ENCODE results near the gene SORCS2. TPM values are rescaled to one million over a fixed set of nuclear protein-coding genes. Genes with fewer than 3 reads are reported as not detected.

Gene SORCS2
- total RNA-seq, 1 donor, result 0.27 TPM

GRCh38 chr4:7632341-7632740, 440.0 kb downstream of the SORCS2 start:
- no peak for DNase-seq (ENCODE audit: low read depth)
- TF ChIP-seq CTCF (IDR thresholded peaks at IDR 0.05; ENCODE audit: insufficient read depth, low read length), result no peak
- H3K4me3 ChIP-seq (ENCODE audit: low read depth, low read length), result no peak overlapping the region

- no peak overlapping the region for H3K4me3 ChIP-seq (ENCODE audit: low read depth, low read length)
- no peak for TF ChIP-seq CTCF (IDR thresholded peaks at IDR 0.05; ENCODE audit: insufficient read depth, low read length)
- DNase-seq (ENCODE audit: low read depth), result no peak
Measured at GRCh38 chr4:7632971-7633370, 440.6 kb downstream of the SORCS2 start.

GRCh38 chr4:7634661-7635251, 442.4 kb downstream of the SORCS2 start:
- no peak overlapping the region for H3K4me3 ChIP-seq (ENCODE audit: low read depth, low read length)
- TF ChIP-seq CTCF (IDR thresholded peaks at IDR 0.05; ENCODE audit: insufficient read depth, low read length), result no peak
- DNase-seq (ENCODE audit: low read depth), result no peak

- no peak for TF ChIP-seq CTCF (IDR thresholded peaks at IDR 0.05; ENCODE audit: insufficient read depth, low read length)
- no peak for DNase-seq (ENCODE audit: low read depth)
Measured at GRCh38 chr4:7635445-7636239, 443.3 kb downstream of the SORCS2 start.

GRCh38 chr4:7636240-7636508, 443.8 kb downstream of the SORCS2 start:
- TF ChIP-seq CTCF (IDR thresholded peaks at IDR 0.05; ENCODE audit: insufficient read depth, low read length), result no peak
- no peak for DNase-seq (ENCODE audit: low read depth)
- no peak overlapping the region for H3K4me3 ChIP-seq (ENCODE audit: low read depth, low read length)

More at GRCh38 chr4:7635445-7636239, 443.3 kb downstream of the SORCS2 start:
- no peak overlapping the region for H3K4me3 ChIP-seq (ENCODE audit: low read depth, low read length)

GRCh38 chr4:7637139-7637538, 444.8 kb downstream of the SORCS2 start:
- H3K4me3 ChIP-seq (ENCODE audit: low read depth, low read length), result no peak overlapping the region
- no peak for TF ChIP-seq CTCF (IDR thresholded peaks at IDR 0.05; ENCODE audit: insufficient read depth, low read length)
- no peak for DNase-seq (ENCODE audit: low read depth)
